HT1080 (cell line): ENCODE measurements around the gene CLEC3A. TPM values are rescaled to one million over a fixed set of nuclear protein-coding genes. Genes with fewer than 3 reads are reported as not detected.
"Not testable (repeated sequence)": the region's sequence is repeated elsewhere in the genome, so short reads cannot be mapped to it uniquely, and the experiment has no call there.

Experiments
- DNase-seq: peaks from one replicate; pipeline ENCODE4 v3.0.0-alpha.2; 2015; ENCODE audit warnings: low read depth
- total RNA-seq: library from RNA; depleted of rRNA; stranded (reverse); fragments of >200 nt; shearing (Covaris generic); gene quantifications from 2 replicates; pipeline ENCODE4 v1.2.3, GENCODE V29; 2014; rRNA removed

The CLEC3A gene
- total RNA-seq, 1 experiment from 2014 or later, result not detected

DNA sequence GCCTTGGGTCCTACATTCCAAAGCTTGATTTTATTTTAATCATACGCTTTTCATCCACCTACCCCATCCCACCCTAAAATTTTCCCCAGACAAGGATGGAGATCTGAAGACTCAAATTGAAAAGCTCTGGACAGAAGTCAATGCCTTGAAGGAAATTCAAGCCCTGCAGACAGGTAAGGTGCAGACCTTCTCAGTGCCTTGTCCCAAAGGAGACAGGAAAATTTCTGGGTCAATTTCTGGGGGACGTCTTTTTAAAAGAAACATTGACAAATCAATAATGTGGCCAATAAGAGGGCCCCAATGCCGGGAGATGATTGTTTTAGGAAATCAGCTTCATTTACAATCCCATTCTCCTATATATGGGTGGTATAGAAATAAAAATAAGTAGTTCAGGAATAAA, 5.7 kb downstream of the CLEC3A start:
- DNase-seq, result no peak

GRCh38 chr16:78034530-78034929, 12.2 kb downstream of the CLEC3A start:
- peak; percentile 27 for DNase-seq

GRCh38 chr16:78035012-78035411, 12.7 kb downstream of the CLEC3A start:
- DNase-seq, result no peak

- DNase-seq, result no peak
These were observed 18.0 kb downstream of the CLEC3A start for GRCh38 chr16:78040396-78040795.

GRCh38 chr16:78045865-78046581, 23.7 kb downstream of the CLEC3A start:
- peak; percentile 61 for DNase-seq

DNA sequence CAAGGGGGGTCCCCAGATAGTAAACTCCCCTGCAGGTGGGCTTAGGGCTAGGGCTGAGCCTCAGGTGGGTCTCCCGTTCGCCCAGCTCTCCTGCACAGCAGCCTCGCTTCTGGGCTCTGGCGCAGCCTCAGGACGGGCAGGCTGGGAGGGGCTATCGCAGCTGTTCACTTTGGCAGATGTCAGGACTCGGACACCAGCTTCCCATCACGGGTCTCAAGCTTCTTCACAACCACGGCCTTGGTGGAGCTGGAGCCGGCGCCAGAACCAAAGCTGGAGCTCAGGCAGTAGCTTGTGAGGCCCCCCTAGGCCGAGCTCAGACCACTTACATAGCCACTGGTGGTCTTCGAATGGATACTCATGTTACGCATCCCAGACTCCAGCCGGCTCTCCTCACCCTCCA, 26.0 kb downstream of the CLEC3A start:
- no peak for DNase-seq

DNA sequence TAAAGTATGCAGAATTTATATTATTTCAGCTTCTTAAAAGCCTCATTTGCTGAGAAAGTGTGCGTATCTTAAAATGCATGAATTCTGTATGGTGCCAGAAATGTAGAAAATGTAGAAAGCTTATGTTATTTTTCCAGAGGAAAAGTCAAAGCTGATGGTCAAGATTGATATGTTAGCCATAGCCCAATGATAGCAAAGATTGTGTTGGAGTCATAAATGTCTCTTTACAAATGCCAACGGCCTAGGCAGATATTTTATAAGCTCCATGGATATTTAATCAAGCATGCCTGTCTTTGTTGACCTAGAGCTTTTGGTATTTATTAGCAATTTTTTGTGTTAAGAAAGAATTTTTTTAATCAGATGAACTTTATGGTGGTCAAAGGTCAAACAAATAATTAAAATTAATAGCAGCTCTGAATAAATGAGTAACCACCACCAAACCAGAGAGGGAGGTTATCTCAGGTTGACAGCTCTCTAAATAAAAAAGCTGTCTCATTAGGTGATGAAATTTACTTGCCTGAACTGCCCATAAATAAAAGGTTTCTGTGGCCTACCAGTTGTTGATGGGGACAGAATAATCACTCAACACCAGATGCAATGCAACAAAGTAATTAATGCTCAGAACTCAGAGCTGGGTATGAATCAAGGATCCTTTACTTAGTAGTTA, 28.5 kb downstream of the CLEC3A start:
- no peak for DNase-seq

GRCh38 chr16:78057803-78058564, 35.6 kb downstream of the CLEC3A start:
- DNase-seq, result no peak

DNA sequence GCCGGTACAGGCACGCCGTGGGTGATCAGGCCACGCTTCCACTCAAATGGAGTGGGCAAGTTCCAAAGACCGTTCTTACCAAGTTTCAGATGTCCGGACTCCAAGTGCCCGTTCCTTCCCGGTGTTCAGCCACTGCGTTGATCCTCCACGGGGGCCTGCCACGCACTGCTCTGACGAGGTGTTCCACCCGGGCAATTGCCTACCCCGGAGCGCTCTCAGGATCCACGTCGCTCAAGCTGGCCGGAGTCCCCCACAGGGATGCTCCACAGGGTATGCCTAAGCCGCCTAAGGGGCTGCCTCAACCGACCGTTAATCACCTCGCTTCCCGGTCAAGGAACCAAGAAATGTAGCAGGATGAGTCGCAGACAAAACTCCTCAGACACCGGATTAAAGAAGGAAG, 37.5 kb downstream of the CLEC3A start:
- not testable (repeated sequence) for DNase-seq

DNA sequence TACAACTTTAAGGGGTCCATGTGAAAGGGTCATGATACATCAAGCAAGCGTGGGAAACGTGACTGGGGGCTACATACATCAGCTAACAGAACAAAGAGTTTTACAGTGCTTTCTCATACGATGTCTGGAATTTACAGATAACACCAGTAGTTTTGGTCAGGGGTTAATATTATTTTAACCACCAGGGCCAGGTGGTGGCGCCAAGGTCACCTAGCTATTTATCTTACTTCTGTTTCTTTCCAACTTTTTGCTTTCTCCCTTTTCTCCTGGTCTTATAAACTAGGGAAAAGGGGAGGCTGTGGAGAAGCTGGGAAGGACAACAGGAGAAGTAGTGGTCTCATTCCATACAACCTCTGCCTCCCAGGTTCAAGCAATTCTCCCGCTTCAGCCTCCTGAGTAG, 37.9 kb downstream of the CLEC3A start:
- no peak for DNase-seq

- no peak for DNase-seq
These were observed 38.5 kb downstream of the CLEC3A start for GRCh38 chr16:78060809-78061208.

- no peak for DNase-seq
These were observed 43.0 kb downstream of the CLEC3A start for GRCh38 chr16:78065319-78065718.

GRCh38 chr16:78069913-78070312, 47.6 kb downstream of the CLEC3A start:
- DNase-seq, result no peak

DNA sequence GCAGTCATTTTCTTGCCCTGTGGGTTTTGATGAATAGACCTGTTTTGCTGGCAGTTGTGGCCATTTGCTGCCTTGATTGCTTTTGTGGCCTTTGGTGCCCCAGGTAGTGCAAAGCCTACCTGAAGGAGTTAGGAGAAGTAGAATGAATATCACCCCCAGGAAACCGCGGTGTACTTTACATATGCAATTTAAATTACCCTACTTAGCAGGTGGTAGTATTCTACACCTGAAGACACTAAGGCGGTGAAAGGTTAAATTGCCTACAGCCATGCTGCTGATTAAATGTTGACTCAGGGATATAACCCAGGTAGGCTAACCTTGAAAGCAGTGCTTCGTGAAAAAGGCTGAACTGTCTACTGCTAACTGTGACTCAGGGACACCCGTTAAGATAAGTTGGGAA, 49.9 kb downstream of the CLEC3A start:
- no peak for DNase-seq

GRCh38 chr16:78075800-78076199, 53.5 kb downstream of the CLEC3A start:
- no peak for DNase-seq

GRCh38 chr16:78081341-78081740, 59.0 kb downstream of the CLEC3A start:
- DNase-seq, result no peak

Other genes with a start within 250 kb of the CLEC3A start
- 1.8 and 2.0 TPM in 2 replicates for gene VAT1L, start 234.0 kb upstream of the CLEC3A start, total RNA-seq
- 10.8 and 18.0 TPM in 2 replicates for gene WWOX, start 77.1 kb downstream of the CLEC3A start, total RNA-seq